Measurements from ENCODE around the gene PRKCQ. TPM values are rescaled to one million over a fixed set of nuclear protein-coding genes. Genes with fewer than 3 reads are reported as not detected.

Gene PRKCQ
- total RNA-seq, 2 donors from 2014 or later: 0.43 TPM; not detected in 1

- Histone ChIP-seq H3K4me1 (peaks cover 0 to 5% of the 10 kb centered on the region in 2 donors), H3K27me3 (no peaks in the 10 kb centered on the region), H3K27ac (no peak overlapping the region), H3K36me3 (no peaks in the 10 kb centered on the region), H3K4me3 (no peak overlapping the region), H3K9me3 (peaks cover 0 to 5% of the 10 kb centered on the region in 2 donors)
- TF ChIP-seq CTCF (IDR thresholded peaks at IDR 0.05): no peak
- DNase-seq (ENCODE audit: low spot score): no peak
Measured at GRCh38 chr10:6395606-6396005, 184.5 kb downstream of the PRKCQ start.

- no peak for TF ChIP-seq CTCF (IDR thresholded peaks at IDR 0.05)
- no peak for DNase-seq (ENCODE audit: low spot score)
- Histone ChIP-seq H3K27ac (no peak overlapping the region), H3K4me1 (no peaks in the 10 kb centered on the region), H3K9me3 (peaks cover 0 to 19% of the 10 kb centered on the region in 2 donors), H3K36me3 (no peaks in the 10 kb centered on the region), H3K27me3 (no peaks in the 10 kb centered on the region), H3K4me3 (no peak overlapping the region)
Measured at GRCh38 chr10:6394084-6394483, 186.0 kb downstream of the PRKCQ start.

GRCh38 chr10:6393168-6393567 lies 186.9 kb downstream of the PRKCQ start:
- Histone ChIP-seq H3K27ac (no peak overlapping the region), H3K4me3 (no peak overlapping the region), H3K4me1 (no peaks in the 10 kb centered on the region), H3K36me3 (no peaks in the 10 kb centered on the region), H3K27me3 (no peaks in the 10 kb centered on the region), H3K9me3 (peaks cover 0 to 19% of the 10 kb centered on the region in 2 donors)
- no peak for DNase-seq (ENCODE audit: low spot score)
- no peak for TF ChIP-seq CTCF (IDR thresholded peaks at IDR 0.05)

- H3K4me1 ChIP-seq: no peaks in the 10 kb centered on the region
- no peaks in the 10 kb centered on the region for H3K36me3 ChIP-seq
- H3K9me3 ChIP-seq: peaks cover 0 to 19% of the 10 kb centered on the region in 2 donors
- H3K4me3 ChIP-seq: no peak overlapping the region
- TF ChIP-seq CTCF (IDR thresholded peaks at IDR 0.05): no peak
- DNase-seq (ENCODE audit: low spot score): no peak
- no peak overlapping the region for H3K27ac ChIP-seq
- no peaks in the 10 kb centered on the region for H3K27me3 ChIP-seq
Measured at GRCh38 chr10:6390213-6390845, 189.7 kb downstream of the PRKCQ start.

GRCh38 chr10:6388261-6388893 lies 191.7 kb downstream of the PRKCQ start:
- no peak for DNase-seq (ENCODE audit: low spot score)
- Histone ChIP-seq H3K36me3 (no peaks in the 10 kb centered on the region), H3K4me3 (no peak overlapping the region), H3K27ac (no peak overlapping the region), H3K4me1 (peaks cover 0 to under 1% of the 10 kb centered on the region in 2 donors), H3K27me3 (no peaks in the 10 kb centered on the region), H3K9me3 (peaks cover 0 to 19% of the 10 kb centered on the region in 2 donors)
- no peak for TF ChIP-seq CTCF (IDR thresholded peaks at IDR 0.05)

Measured in right atrium auricular region (tissue), 2 donors.